Fibroblast of lung (primary cell): Measurements from ENCODE around the gene SH3TC2. TPM values are rescaled to one million over a fixed set of nuclear protein-coding genes. Genes with fewer than 3 reads are reported as not detected.

Source experiments
- DNase-seq, 2 donors: peaks; one replicate each; pipeline versions ENCODE4 v3.0.0 to v3.0.0-alpha.2; 2010; ENCODE audit warnings: low read depth in 2 of 2
- H2AFZ ChIP-seq: 2 replicates; pipeline ENCODE4 v1.5.1; 2012; ENCODE audit warnings: low read length, control low read depth, inconsistent platforms
- H3K27ac ChIP-seq: 2 replicates; pipeline ENCODE4 v1.5.1; 2011; ENCODE audit warnings: low read length, control low read depth; ENCODE audit not compliant: insufficient read depth
- H3K27me3 ChIP-seq: 2 replicates; pipeline ENCODE4 v1.5.1; 2011; ENCODE audit warnings: mild to moderate bottlenecking, low read length; ENCODE audit not compliant: control insufficient read depth, insufficient read depth
- H3K36me3 ChIP-seq: 2 replicates; pipeline ENCODE4 v1.5.1; 2011; ENCODE audit warnings: low read length; ENCODE audit not compliant: control insufficient read depth, insufficient read depth
- H3K4me1 ChIP-seq: 2 replicates; pipeline ENCODE4 v1.5.1; 2011; ENCODE audit warnings: low read length; ENCODE audit not compliant: control insufficient read depth, insufficient read depth; ENCODE audit errors: extremely low read depth
- H3K4me2 ChIP-seq: 2 replicates; pipeline ENCODE4 v1.5.1; 2011; ENCODE audit warnings: low read length, control low read depth; ENCODE audit not compliant: insufficient read depth; ENCODE audit errors: extremely low read depth
- H3K4me3 ChIP-seq, 4 experiments: fragments of 200-600 bp in 1 of 4; sonication (generic) in 1 of 4; replicated peaks in 1 of 4; 2 replicates each; pipeline ENCODE4 v1.5.1; 2011 to 2016; ENCODE audit warnings: low read length in 4 of 4, low read depth in 3 of 4, mild to moderate bottlenecking in 3 of 4, control low read depth in 2 of 4, inconsistent platforms in 1 of 4, mixed read lengths in 1 of 4; ENCODE audit not compliant: insufficient read depth in 1 of 4; ENCODE audit errors: control extremely low read depth in 1 of 4
- H3K79me2 ChIP-seq: 2 replicates; pipeline ENCODE4 v1.5.1; 2012; ENCODE audit warnings: mild to moderate bottlenecking, low read length, inconsistent platforms; ENCODE audit not compliant: control insufficient read depth, insufficient read depth
- H3K9ac ChIP-seq: 2 replicates; pipeline ENCODE4 v1.5.1; 2011; ENCODE audit warnings: mild to moderate bottlenecking, low read length, control low read depth; ENCODE audit not compliant: insufficient read depth
- H3K9me3 ChIP-seq: 2 replicates; pipeline ENCODE4 v1.5.1; 2012; ENCODE audit warnings: low read depth, low read length; ENCODE audit not compliant: control insufficient read depth, insufficient read depth
- H4K20me1 ChIP-seq: 2 replicates; pipeline ENCODE4 v1.5.1; 2011; ENCODE audit warnings: low read length; ENCODE audit not compliant: control insufficient read depth, insufficient read depth; ENCODE audit errors: extremely low read depth
- EZH2 ChIP-seq: IDR thresholded peaks from 2 replicates; pipeline ENCODE4 v1.5.1; 2012; ENCODE audit warnings: low read length, control low read depth, mild to moderate bottlenecking; ENCODE audit errors: missing control alignments
- polyA plus RNA-seq, 2 donors: library from polyadenylated mRNA; depleted of rRNA in 1 of 2; stranded (reverse) in 1 of 2; unstranded in 1 of 2; fragments of >200 nt; gene quantifications; 2 replicates each; pipeline ENCODE4 v1.2.1, GENCODE V29; 2011 to 2012; ENCODE audit warnings: missing spikeins in 1 of 2
- total RNA-seq: library from RNA; depleted of rRNA; stranded (reverse); fragments of >200 nt; gene quantifications from 2 replicates; pipeline ENCODE4 v1.2.1, GENCODE V29; 2014
- TF ChIP-seq, protein P1 (sequence below), 2 donors: IDR thresholded peaks in 1 of 2; conservative IDR thresholded peaks in 1 of 2; 1 replicate in 1 of 2; 2 replicates in 1 of 2; pipeline ENCODE4 v1.5.1; 2011 to 2012; ENCODE audit warnings: low read length in 2 of 2, control low read depth in 1 of 2, inconsistent platforms in 1 of 2, low read depth in 1 of 2, mild to moderate bottlenecking in 1 of 2

SH3TC2 gene
- total and polyA plus RNA-seq, 2 donors (not counting 1 experiment from before 2014, with no cell fraction given), result 0.83 to 3.2 TPM

DNA sequence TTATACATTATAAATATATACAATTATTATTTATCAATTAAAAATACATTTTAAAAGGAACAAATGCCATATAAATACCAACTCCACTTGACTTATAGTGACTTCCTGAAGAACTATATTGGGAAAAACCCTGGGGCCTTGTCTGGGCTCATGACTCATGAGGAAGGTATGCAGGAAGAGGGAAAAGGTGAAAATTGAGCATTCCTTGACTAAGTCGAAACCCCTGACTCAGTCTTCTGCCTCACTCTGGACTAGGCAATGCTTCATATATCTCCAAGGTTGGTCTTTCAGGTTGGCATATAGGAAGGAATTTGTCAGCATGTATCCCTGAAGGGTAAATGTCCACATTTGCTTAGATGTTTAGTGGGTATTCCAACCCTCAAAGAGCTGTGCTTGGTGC lies 78.5 kb downstream of the SH3TC2 start:
- no peak for TF ChIP-seq EZH2
- TF ChIP-seq, protein P1, sequence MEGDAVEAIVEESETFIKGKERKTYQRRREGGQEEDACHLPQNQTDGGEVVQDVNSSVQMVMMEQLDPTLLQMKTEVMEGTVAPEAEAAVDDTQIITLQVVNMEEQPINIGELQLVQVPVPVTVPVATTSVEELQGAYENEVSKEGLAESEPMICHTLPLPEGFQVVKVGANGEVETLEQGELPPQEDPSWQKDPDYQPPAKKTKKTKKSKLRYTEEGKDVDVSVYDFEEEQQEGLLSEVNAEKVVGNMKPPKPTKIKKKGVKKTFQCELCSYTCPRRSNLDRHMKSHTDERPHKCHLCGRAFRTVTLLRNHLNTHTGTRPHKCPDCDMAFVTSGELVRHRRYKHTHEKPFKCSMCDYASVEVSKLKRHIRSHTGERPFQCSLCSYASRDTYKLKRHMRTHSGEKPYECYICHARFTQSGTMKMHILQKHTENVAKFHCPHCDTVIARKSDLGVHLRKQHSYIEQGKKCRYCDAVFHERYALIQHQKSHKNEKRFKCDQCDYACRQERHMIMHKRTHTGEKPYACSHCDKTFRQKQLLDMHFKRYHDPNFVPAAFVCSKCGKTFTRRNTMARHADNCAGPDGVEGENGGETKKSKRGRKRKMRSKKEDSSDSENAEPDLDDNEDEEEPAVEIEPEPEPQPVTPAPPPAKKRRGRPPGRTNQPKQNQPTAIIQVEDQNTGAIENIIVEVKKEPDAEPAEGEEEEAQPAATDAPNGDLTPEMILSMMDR (conservative IDR thresholded peaks at IDR 0.05 in 1 of 2, IDR thresholded peaks at IDR 0.05 in 1 of 2; ENCODE audit: low read depth in 1 of 2, low read length in 2 of 2), result no peak
- H3K36me3 ChIP-seq, result no peaks in the 10 kb centered on the region
- no peaks in the 10 kb centered on the region for H3K9me3 ChIP-seq
- no peak overlapping the region for H3K27ac ChIP-seq
- no peak overlapping the region for H3K4me3 ChIP-seq
- H3K4me1 ChIP-seq, result no peaks in the 10 kb centered on the region
- H3K4me2 ChIP-seq, result no peak overlapping the region
- H3K27me3 ChIP-seq, result no peaks in the 10 kb centered on the region
- DNase-seq, result peak in 1 of 2 donors; percentile 74
- H4K20me1 ChIP-seq, result no peaks in the 10 kb centered on the region
- H3K79me2 ChIP-seq, result no peaks in the 10 kb centered on the region
- H3K9ac ChIP-seq, result no peak overlapping the region
- no peak overlapping the region for H2AFZ ChIP-seq

DNA sequence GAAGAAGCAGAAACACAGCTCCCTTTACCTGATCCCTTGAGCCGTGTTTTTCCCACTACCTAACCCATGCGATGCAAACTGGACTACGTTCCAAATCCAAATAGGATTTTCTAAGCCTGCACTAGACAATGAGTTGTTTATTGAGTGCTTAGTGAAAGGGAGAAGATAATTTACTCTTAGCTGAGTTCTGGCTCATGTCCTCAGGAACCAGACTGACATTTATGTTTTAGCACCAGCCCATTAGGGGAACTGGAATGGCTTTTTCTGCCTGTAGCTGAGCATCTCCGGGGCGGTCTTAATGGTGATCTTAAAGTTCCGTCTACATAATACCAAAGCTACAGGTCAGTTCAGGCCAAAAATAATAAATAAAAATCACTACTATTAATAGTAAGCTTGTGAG lies 81.5 kb downstream of the SH3TC2 start:
- H3K4me3 ChIP-seq, result no peak overlapping the region
- H3K9ac ChIP-seq, result no peak overlapping the region
- H3K36me3 ChIP-seq, result no peaks in the 10 kb centered on the region
- no peaks in the 10 kb centered on the region for H3K79me2 ChIP-seq
- H2AFZ ChIP-seq, result peak overlapping the region; percentile 20
- H3K27ac ChIP-seq, result no peak overlapping the region
- H3K4me1 ChIP-seq, result no peaks in the 10 kb centered on the region
- H3K4me2 ChIP-seq, result no peak overlapping the region
- H3K27me3 ChIP-seq, result no peaks in the 10 kb centered on the region
- DNase-seq, result no peak
- H4K20me1 ChIP-seq, result no peaks in the 10 kb centered on the region
- TF ChIP-seq, protein P1 (conservative IDR thresholded peaks at IDR 0.05 in 1 of 2, IDR thresholded peaks at IDR 0.05 in 1 of 2; ENCODE audit: low read depth in 1 of 2, low read length in 2 of 2), result no peak
- TF ChIP-seq EZH2, result no peak
- no peaks in the 10 kb centered on the region for H3K9me3 ChIP-seq

DNA sequence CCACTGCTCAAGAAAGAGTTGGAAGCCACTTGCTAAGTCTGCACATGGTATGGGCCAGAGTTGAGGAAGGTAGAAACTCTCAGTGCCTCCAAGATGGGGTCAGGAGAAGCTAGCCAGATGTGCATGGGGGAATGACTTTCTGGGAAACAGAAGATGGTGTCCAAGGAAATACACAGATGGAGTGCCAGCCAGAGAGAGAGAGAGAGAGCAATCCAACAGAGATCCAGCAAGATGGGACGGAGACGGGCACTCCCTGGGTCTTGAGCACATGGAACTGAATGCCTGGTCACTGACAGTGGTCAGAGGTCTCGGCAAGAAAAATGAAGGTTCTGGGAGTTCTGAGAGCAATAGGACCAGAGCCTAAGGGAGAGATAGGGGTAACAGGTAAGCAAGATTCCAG lies 82.1 kb downstream of the SH3TC2 start:
- no peaks in the 10 kb centered on the region for H4K20me1 ChIP-seq
- H3K9me3 ChIP-seq, result no peaks in the 10 kb centered on the region
- no peak overlapping the region for H2AFZ ChIP-seq
- no peaks in the 10 kb centered on the region for H3K79me2 ChIP-seq
- H3K9ac ChIP-seq, result no peak overlapping the region
- H3K4me1 ChIP-seq, result no peaks in the 10 kb centered on the region
- DNase-seq, result no peak
- H3K4me3 ChIP-seq, result no peak overlapping the region
- H3K27ac ChIP-seq, result no peak overlapping the region
- H3K27me3 ChIP-seq, result no peaks in the 10 kb centered on the region
- no peaks in the 10 kb centered on the region for H3K36me3 ChIP-seq
- H3K4me2 ChIP-seq, result no peak overlapping the region
- TF ChIP-seq, protein P1 (conservative IDR thresholded peaks at IDR 0.05 in 1 of 2, IDR thresholded peaks at IDR 0.05 in 1 of 2; ENCODE audit: low read depth in 1 of 2, low read length in 2 of 2), result no peak
- TF ChIP-seq EZH2, result no peak
